MM.1S (cell line): Measurements from ENCODE around the gene NR1H3.

ENCODE experiments used
- DNase-seq: peaks from one replicate; pipeline ENCODE4 v3.0.0-alpha.2; 2015
- H2AFZ ChIP-seq: fragments of 300-600 bp; sonication (generic); 2 replicates; pipeline ENCODE4 v1.6.0; 2016; ENCODE audit warnings: antibody characterized with exemption, low read length
- H3F3A ChIP-seq: fragments of 300-600 bp; sonication (generic); 2 replicates; pipeline ENCODE4 v1.6.1; 2016; ENCODE audit warnings: mild to moderate bottlenecking, antibody characterized with exemption, low read length, moderate library complexity, mixed read lengths; ENCODE audit not compliant: insufficient read depth
- H3K27ac ChIP-seq: fragments of 300-600 bp; sonication (generic); 2 replicates; pipeline ENCODE4 v1.5.1; 2016; ENCODE audit warnings: mild to moderate bottlenecking, low read length
- H3K27me3 ChIP-seq: fragments of 300-600 bp; sonication (generic); replicated peaks from 2 replicates; pipeline ENCODE4 v1.6.0; 2016; ENCODE audit warnings: low read length; ENCODE audit not compliant: insufficient read depth
- H3K36me3 ChIP-seq: fragments of 300-600 bp; sonication (generic); replicated peaks from 2 replicates; pipeline ENCODE4 v1.6.1; 2016; ENCODE audit warnings: mild to moderate bottlenecking, low read length, mixed read lengths; ENCODE audit not compliant: insufficient read depth
- H3K4me1 ChIP-seq: fragments of 300-600 bp; sonication (generic); 2 replicates; pipeline ENCODE4 v1.6.1; 2016; ENCODE audit warnings: low read length, mixed read lengths
- H3K4me2 ChIP-seq: fragments of 300-600 bp; sonication (generic); 2 replicates; pipeline ENCODE4 v1.6.0; 2016; ENCODE audit warnings: low read depth, low read length
- H3K4me3 ChIP-seq: fragments of 300-600 bp; sonication (generic); 2 replicates; pipeline ENCODE4 v1.5.1; 2016; ENCODE audit warnings: low read length, mixed read lengths
- H3K79me2 ChIP-seq: fragments of 300-600 bp; sonication (generic); 2 replicates; pipeline ENCODE4 v1.6.1; 2016; ENCODE audit warnings: mixed run types, low read length, mixed read lengths
- H3K9ac ChIP-seq: fragments of 300-600 bp; sonication (generic); 2 replicates; pipeline ENCODE4 v1.6.1; 2016; ENCODE audit warnings: low read length, mixed read lengths
- H3K9me2 ChIP-seq: fragments of 300-600 bp; sonication (generic); replicated peaks from 2 replicates; pipeline ENCODE4 v1.6.1; 2016; ENCODE audit warnings: mild to moderate bottlenecking, low read length, mixed read lengths; ENCODE audit not compliant: insufficient read depth
- H3K9me3 ChIP-seq: fragments of 300-600 bp; sonication (generic); replicated peaks from 2 replicates; pipeline ENCODE4 v1.6.1; 2016; ENCODE audit warnings: mild to moderate bottlenecking, low read length, mixed read lengths; ENCODE audit not compliant: insufficient read depth
- H4K20me1 ChIP-seq: fragments of 300-600 bp; sonication (generic); 2 replicates; pipeline ENCODE4 v1.6.1; 2016; ENCODE audit warnings: mild to moderate bottlenecking, low read length, moderate library complexity, mixed read lengths; ENCODE audit not compliant: insufficient read depth
- CTCF ChIP-seq: fragments of 300-600 bp; sonication (generic); IDR thresholded peaks from 2 replicates; pipeline ENCODE4 v1.5.1; 2016; ENCODE audit warnings: antibody characterized with exemption, low read length, mixed read lengths
- EZH2 ChIP-seq: fragments of 300-600 bp; sonication (generic); optimal IDR thresholded peaks from 2 replicates; pipeline ENCODE3; 2017; ENCODE audit warnings: low read depth, mild to moderate bottlenecking, antibody characterized with exemption, low read length, mixed read lengths
- EZH2phosphoT487 ChIP-seq: fragments of 300-600 bp; sonication (generic); IDR thresholded peaks from 2 replicates; pipeline ENCODE4 v1.6.1; 2018; ENCODE audit warnings: antibody characterized with exemption, low read length

Gene NR1H3

GRCh38 chr11:47270331-47271271 is 12.8 kb downstream of the NR1H3 start:
- 0 out of 2 replicates have a peak, but pooled peaks cover 10% of the 10 kb centered on the region for H4K20me1 ChIP-seq
- peaks cover 46% of the 10 kb centered on the region for H3K79me2 ChIP-seq
- H3K4me1 ChIP-seq = peaks cover 26% of the 10 kb centered on the region
- H3K4me3 ChIP-seq = peak overlapping the region; percentile 86
- peak overlapping the region; percentile 79; the same call in 1 of the 2 replicates for H3K27ac ChIP-seq
- no peaks in the 10 kb centered on the region for H3K9me2 ChIP-seq
- peaks cover 7% of the 10 kb centered on the region; the same call in 1 of the 2 replicates for H3K36me3 ChIP-seq
- H3K27me3 ChIP-seq = no peaks in the 10 kb centered on the region
- TF ChIP-seq EZH2phosphoT487 (no peak), CTCF (peak; percentile 27), EZH2 (no peak)
- H3F3A ChIP-seq = peaks cover 17% of the 10 kb centered on the region
- no peaks in the 10 kb centered on the region for H3K9me3 ChIP-seq
- peak overlapping the region; percentile 8; the same call in 1 of the 2 replicates for H2AFZ ChIP-seq
- peak overlapping the region; percentile 86 for H3K9ac ChIP-seq
- peak overlapping the region; percentile 94 for H3K4me2 ChIP-seq
- DNase-seq = peak; percentile 26

- TF ChIP-seq CTCF (no peak), EZH2 (no peak), EZH2phosphoT487 (no peak)
- H3F3A ChIP-seq = peaks cover 17% of the 10 kb centered on the region
- no peak for DNase-seq
- no peaks in the 10 kb centered on the region for H3K9me2 ChIP-seq
- H3K27me3 ChIP-seq = no peaks in the 10 kb centered on the region
- peaks cover 7% of the 10 kb centered on the region for H3K36me3 ChIP-seq
- peak overlapping the region; percentile 35; the same call in 1 of the 2 replicates for H3K27ac ChIP-seq
- 0 out of 2 replicates have a peak, but pooled peaks cover 10% of the 10 kb centered on the region for H4K20me1 ChIP-seq
- peaks cover 26% of the 10 kb centered on the region for H3K4me1 ChIP-seq
- peak overlapping the region; percentile 94 for H3K4me2 ChIP-seq
- peak overlapping the region; percentile 8; the same call in 1 of the 2 replicates for H2AFZ ChIP-seq
- peak overlapping the region; percentile 86 for H3K4me3 ChIP-seq
- H3K9ac ChIP-seq = peak overlapping the region; percentile 86; the same call in 1 of the 2 replicates
- peaks cover 46% of the 10 kb centered on the region for H3K79me2 ChIP-seq
- H3K9me3 ChIP-seq = no peaks in the 10 kb centered on the region
These were observed 13.5 kb downstream of the NR1H3 start for GRCh38 chr11:47271328-47271727.

GRCh38 chr11:47271961-47272661 is 14.3 kb downstream of the NR1H3 start:
- peak; percentile 61 for DNase-seq
- H3K79me2 ChIP-seq = peaks cover 46% of the 10 kb centered on the region
- peaks cover 7% of the 10 kb centered on the region for H3K36me3 ChIP-seq
- H3K27me3 ChIP-seq = no peaks in the 10 kb centered on the region
- peak overlapping the region; percentile 35; the same call in 1 of the 2 replicates for H3K27ac ChIP-seq
- H3F3A ChIP-seq = peaks cover 17% of the 10 kb centered on the region
- peaks cover 26% of the 10 kb centered on the region for H3K4me1 ChIP-seq
- H3K4me3 ChIP-seq = peak overlapping the region; percentile 86; the same call in 1 of the 2 replicates
- no peak overlapping the region; the same call in 1 of the 2 replicates for H3K9ac ChIP-seq
- H3K9me3 ChIP-seq = no peaks in the 10 kb centered on the region
- H3K4me2 ChIP-seq = peak overlapping the region; percentile 94
- no peaks in the 10 kb centered on the region for H3K9me2 ChIP-seq
- H4K20me1 ChIP-seq = 0 out of 2 replicates have a peak, but pooled peaks cover 10% of the 10 kb centered on the region
- TF ChIP-seq CTCF (no peak), EZH2phosphoT487 (no peak), EZH2 (no peak)
- H2AFZ ChIP-seq = no peak overlapping the region
